GM10248 (cell line): ENCODE results near the gene AGPAT3.

Experiments
- CTCF ChIA-PET: fragments of 300-600 bp; sonication (Branson Sonifier 250); formaldehyde crosslinking; extraction: SDS; loops from one replicate; lab custom pipeline; 2021; ENCODE audit warnings: antibody characterized with exemption; lab: Yijun Ruan, JAX
- POLR2A ChIA-PET: fragments of 350-650 bp; sonication (Branson Sonifier 250); formaldehyde crosslinking; extraction: SDS; loops from one replicate; lab custom pipeline; 2020; ENCODE audit warnings: antibody characterized with exemption; lab: Yijun Ruan, JAX
- DNase-seq: peaks from one replicate; pipeline ENCODE4 v3.0.0; 2012; ENCODE audit errors: extremely low spot score
- TF ChIP-seq, protein P1 (sequence below): IDR thresholded peaks from 2 replicates; pipeline ENCODE4 v1.5.1; 2012; ENCODE audit warnings: mild to moderate bottlenecking, low read depth; ENCODE audit errors: extremely low read depth, missing control alignments, control extremely low read depth

Gene AGPAT3

DNA sequence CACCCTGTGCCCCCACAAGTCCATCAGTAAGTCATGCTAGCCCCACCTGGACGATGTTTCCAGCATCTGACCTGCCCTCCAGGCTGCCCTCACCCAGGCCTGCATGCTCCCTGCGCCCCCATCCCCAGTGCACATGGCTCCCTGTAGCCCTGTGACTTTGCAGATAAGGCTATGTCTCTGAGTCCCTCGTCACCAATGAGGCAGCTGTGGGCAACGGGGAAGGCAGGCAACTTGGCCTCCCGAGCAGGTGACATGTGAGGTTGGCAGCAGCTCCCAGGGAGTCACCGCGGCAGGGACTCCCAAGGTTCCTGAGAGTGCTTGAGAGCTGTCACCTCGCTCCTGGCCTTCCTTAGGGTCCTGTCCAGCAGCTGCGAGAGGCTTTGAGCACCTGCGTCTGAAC lies 32.4 kb upstream of the AGPAT3 start:
- POLR2A ChIA-PET, result interaction anchor here (0.7 kb wide), 1 partner anchor 10 kb away, joined by 3 read pairs; no protein-coding TSS in a partner anchor
- no peak for DNase-seq

DNA sequence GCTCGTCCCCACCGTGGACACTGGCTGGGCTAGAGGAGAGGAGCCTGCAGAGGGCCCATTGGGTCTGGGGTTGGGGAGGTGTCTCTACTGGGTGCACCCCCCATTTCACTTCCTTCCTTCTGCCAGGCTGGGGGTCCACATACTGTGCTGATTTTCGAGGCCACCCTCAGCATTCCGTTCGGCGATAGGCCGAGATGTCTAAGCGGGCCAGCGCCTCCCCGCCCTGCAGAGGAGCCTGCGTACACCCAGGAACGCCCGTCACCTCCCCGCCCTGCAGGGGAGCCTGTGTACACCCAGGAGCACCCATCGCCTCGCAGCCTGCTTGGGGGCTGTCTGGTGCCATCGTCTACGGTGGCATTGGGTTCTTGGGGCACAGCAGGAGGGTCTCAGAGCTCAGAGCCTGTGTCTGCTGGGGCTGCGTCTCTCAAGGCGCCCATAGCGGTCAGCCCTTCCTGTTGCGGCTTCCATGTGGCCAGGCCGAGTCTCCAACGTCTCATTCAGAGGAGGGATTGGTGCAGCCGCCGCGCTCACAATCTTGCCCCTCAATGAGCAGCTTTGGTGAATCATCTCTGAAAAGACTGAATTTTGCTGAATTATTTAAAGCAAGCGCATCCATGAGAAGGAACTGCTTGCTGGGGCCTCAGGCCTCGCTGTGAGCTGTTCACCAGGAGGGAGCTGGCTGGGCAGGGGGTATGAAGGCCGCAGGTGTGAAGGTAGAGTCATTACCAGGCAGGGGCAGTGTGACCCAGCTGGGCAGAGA lies 30.7 kb upstream of the AGPAT3 start:
- DNase-seq, result no peak
- CTCF ChIA-PET, result interaction anchor here (1.1 to 1.4 kb wide), 4 partner anchors 11 to 141 kb away, joined by 3 to 5 read pairs (median 4); no protein-coding TSS in a partner anchor
- TF ChIP-seq, protein P1, sequence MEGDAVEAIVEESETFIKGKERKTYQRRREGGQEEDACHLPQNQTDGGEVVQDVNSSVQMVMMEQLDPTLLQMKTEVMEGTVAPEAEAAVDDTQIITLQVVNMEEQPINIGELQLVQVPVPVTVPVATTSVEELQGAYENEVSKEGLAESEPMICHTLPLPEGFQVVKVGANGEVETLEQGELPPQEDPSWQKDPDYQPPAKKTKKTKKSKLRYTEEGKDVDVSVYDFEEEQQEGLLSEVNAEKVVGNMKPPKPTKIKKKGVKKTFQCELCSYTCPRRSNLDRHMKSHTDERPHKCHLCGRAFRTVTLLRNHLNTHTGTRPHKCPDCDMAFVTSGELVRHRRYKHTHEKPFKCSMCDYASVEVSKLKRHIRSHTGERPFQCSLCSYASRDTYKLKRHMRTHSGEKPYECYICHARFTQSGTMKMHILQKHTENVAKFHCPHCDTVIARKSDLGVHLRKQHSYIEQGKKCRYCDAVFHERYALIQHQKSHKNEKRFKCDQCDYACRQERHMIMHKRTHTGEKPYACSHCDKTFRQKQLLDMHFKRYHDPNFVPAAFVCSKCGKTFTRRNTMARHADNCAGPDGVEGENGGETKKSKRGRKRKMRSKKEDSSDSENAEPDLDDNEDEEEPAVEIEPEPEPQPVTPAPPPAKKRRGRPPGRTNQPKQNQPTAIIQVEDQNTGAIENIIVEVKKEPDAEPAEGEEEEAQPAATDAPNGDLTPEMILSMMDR, result no peak
- POLR2A ChIA-PET, result interaction anchor here (0.5 kb wide), 1 partner anchor 9 kb away, joined by 4 read pairs; no protein-coding TSS in a partner anchor

More for the DNA sequence above, 32.4 kb upstream of the AGPAT3 start:
- TF ChIP-seq, protein P1, result no peak
- CTCF ChIA-PET, result interaction anchor here (1.7 kb wide), 1 partner anchor 16 kb away, joined by 5 read pairs; no protein-coding TSS in a partner anchor

DNA sequence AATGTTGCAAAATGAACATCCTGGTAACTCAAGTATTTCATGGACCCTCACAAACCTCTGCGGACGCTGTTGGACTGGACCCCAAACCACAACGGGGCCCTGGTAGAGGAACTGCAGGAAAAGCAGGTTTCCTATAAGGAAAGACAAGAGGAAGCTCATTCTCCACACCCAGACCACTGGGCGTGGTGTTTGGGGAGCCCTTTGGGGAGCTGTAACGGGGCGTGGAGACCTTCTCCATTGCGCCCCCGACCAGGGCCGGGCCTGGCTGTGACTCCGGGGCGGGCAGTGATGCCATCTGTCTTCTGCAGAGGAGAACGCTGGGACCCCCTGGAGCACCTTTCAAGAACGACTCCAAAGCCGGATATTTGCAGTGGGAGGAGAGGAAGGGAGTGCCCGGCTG lies 30.0 kb upstream of the AGPAT3 start:
- POLR2A ChIA-PET, result no interaction called here
- CTCF ChIA-PET, result interaction anchor here (1.1 to 1.4 kb wide), 3 partner anchors 24 to 140 kb away, joined by 3 to 5 read pairs (median 4); no protein-coding TSS in a partner anchor
- TF ChIP-seq, protein P1, result no peak
- DNase-seq, result no peak

DNA sequence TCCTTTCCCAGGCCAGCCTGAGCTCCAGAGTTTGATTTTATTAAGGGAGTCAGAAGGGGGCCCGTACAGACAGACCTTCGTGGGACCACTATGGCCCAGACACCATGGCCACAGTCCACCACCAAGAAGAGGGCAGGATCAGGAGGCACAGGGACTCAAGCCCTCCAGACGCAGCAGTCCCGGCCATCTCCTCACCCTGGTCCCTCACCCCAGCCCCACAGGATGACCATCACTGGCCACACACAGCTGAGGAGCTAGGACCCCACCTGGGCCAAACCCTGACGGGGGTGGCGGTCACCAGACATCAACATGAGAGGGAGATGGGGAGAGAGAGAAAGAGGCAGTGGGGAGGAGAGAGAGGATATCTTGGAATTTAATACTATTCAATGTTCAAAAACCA lies 29.2 kb upstream of the AGPAT3 start:
- TF ChIP-seq, protein P1, result no peak
- DNase-seq, result no peak
- ChIA-PET POLR2A (interaction anchor here (0.6 kb wide), 1 partner anchor 28 kb away, joined by 4 read pairs; no protein-coding TSS in a partner anchor), CTCF (interaction anchor here (0.9 to 2.3 kb wide), 3 partner anchors 9 to 25 kb away, joined by 3 to 9 read pairs (median 4); no protein-coding TSS in a partner anchor)

DNA sequence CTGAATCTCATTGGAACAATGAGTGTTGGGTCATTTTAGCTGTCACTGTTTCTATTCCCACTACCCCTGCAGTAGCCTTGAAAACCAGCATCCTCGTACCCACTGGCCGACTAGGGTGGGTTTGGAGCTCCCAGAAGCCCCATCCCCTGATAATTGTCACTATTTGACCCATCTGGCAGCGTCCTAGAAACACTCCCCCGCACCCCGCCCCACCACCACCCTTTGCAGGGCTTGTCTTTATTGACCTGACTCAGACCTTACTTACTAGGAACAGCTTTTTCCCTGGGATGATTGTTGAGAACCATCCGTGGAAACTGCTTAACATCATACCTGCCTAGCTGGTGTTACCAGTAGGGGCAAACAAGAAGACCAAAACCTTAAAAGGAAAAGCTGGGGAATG lies 28.4 kb upstream of the AGPAT3 start:
- ChIA-PET POLR2A (no interaction called here), CTCF (interaction anchor here (1.1 to 2.3 kb wide), 6 partner anchors 8 to 102 kb away, joined by 3 to 9 read pairs (median 3); no protein-coding TSS in a partner anchor)
- no peak for DNase-seq

DNA sequence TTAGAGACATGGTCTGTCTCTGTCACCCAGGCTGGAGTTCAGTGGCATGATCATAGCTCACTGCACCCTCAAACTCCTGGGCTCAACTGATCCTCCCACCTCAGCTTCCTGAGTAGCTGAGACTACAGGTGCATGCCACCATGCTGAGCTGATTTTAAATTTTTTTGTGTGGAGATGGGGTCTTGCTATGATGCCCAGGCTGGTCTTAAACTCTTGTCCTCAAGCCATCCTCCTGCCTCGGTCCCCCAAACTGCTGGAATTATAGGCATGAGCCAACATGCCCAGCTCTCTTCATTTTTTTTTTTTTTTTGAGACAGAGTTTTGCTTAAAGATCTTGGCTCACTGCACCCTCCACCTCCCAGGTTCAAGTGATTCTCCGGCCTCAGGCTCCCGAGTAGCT lies 24.8 kb upstream of the AGPAT3 start:
- DNase-seq, result no peak
- POLR2A ChIA-PET, result interaction anchor here (0.6 kb wide), 1 partner anchor 22 kb away, joined by 3 read pairs; no protein-coding TSS in a partner anchor
- CTCF ChIA-PET, result interaction anchor here (1.2 kb wide), 1 partner anchor 13 kb away, joined by 4 read pairs; no protein-coding TSS in a partner anchor
- TF ChIP-seq, protein P1, result no peak

More for the DNA sequence above, 28.4 kb upstream of the AGPAT3 start:
- TF ChIP-seq, protein P1, result no peak
